Adrenal gland (tissue), 12 donors: ENCODE results near the gene MARK1. TPM values are rescaled to one million over a fixed set of nuclear protein-coding genes. Genes with fewer than 3 reads are reported as not detected.

ENCODE experiments used
- DNase-seq, 7 donors: peaks; one replicate each; pipeline ENCODE4 v3.0.0-alpha.2; 2019 to 2020
- H3K27ac ChIP-seq, 5 donors: fragments of 200-600 bp; sonication (generic) in 4 of 5; 1 replicate in 3 of 5; 2 replicates in 2 of 5; pipeline versions ENCODE4 v1.5.1 to v1.8.0; 2016 to 2020; ENCODE audit warnings: mild to moderate bottlenecking in 1 of 5
- H3K27me3 ChIP-seq: fragments of 200-600 bp; 2 replicates; pipeline ENCODE4 v1.8.0; 2021
- H3K36me3 ChIP-seq, 2 donors: fragments of 200-600 bp; replicated peaks in 1 of 2; 1 replicate in 1 of 2; 2 replicates in 1 of 2; pipeline versions ENCODE4 v1.5.1 to v1.8.0; 2018 to 2022
- H3K4me1 ChIP-seq, 2 donors: fragments of 200-600 bp; replicated peaks in 1 of 2; 1 replicate in 1 of 2; 2 replicates in 1 of 2; pipeline versions ENCODE4 v1.5.1 to v1.8.0; 2018 to 2021
- H3K4me3 ChIP-seq, 4 donors: fragments of 200-600 bp; sonication (generic) in 3 of 4; one replicate each; pipeline ENCODE4 v1.5.1; 2016 to 2018
- H3K9me3 ChIP-seq, 3 donors: fragments of 200-600 bp; sonication (generic) in 1 of 3; replicated peaks in 1 of 3; 1 replicate in 2 of 3; 2 replicates in 1 of 3; pipeline versions ENCODE4 v1.5.1 to v1.8.0; 2016 to 2021
- POLR2A ChIP-seq, 2 donors: fragments of 450-650 bp; IDR thresholded peaks; one replicate each; pipeline ENCODE4 v1.6.1; 2017; ENCODE audit warnings: antibody characterized with exemption in 2 of 2, mild to moderate bottlenecking in 2 of 2, moderate library complexity in 1 of 2
- WGBS, 4 donors: extraction: QIAGEN DNeasy Blood & Tissue Kit in 2 of 4; methylation state at CpG; one replicate each; pipeline versions ENCODE4 v1.1.5 to v1.1.7; 2013 to 2017; 5-methylcytosine and 5-hydroxymethylcytosine counted together
- intact Hi-C, 2 donors: fragments of 100-400 bp; cut with DNase I; formaldehyde crosslinking; loops; one replicate each; pipeline versions ENCODE4 v1.14.1 to v1.15.0; 2022 to 2023
- polyA plus RNA-seq, 3 donors: library from polyadenylated mRNA; stranded (reverse); fragments of 200-250 nt in 2 of 3; fragments of 350-450 nt in 1 of 3; fragmentation: Illumina TruSeq in 1 of 3; extraction: RNeasy Lipid Tissue Mini Kit (QIAGEN cat#74804) in 1 of 3; gene quantifications; one replicate each; pipeline ENCODE4 v1.2.3, GENCODE V29; 2013 to 2014
- total RNA-seq, 9 donors: library from RNA; depleted of rRNA in 4 of 9; stranded (reverse); fragments of >200 nt in 4 of 9; fragments of 120-200 nt in 1 of 9; fragmentation: NEBNext Ultra II Directional in 1 of 9; extraction: Animal tissue kit (Norgen Biotek cat#: 25700) in 1 of 9; gene quantifications; one replicate each; pipeline versions ENCODE4 v1.1.0 to v1.2.4, GENCODE V29; 2013 to 2023
- TF ChIP-seq, protein P1 (sequence below), 6 experiments: fragments of 450-650 bp in 4 of 6; fragments of 200-600 bp in 2 of 6; sonication (generic) in 1 of 6; IDR thresholded peaks; 1 replicate in 5 of 6; 2 replicates in 1 of 6; pipeline versions ENCODE4 v1.5.1 to v1.8.0; 2016 to 2021; ENCODE audit warnings: antibody characterized with exemption in 6 of 6, mild to moderate bottlenecking in 2 of 6, moderate library complexity in 1 of 6
- donor health status: healthy with polysubstance abuse.
- donor health status: Bipolar disorder and iron deficiency.
- donor health status: DM: yes; HTN: yes; CAD: no.
- donor health status: DM: no; HTN: no; CAD: no.
- donor health status: DM: no; HTN: no; CAD: no.
- donor health status: DM: yes; HTN: yes; CAD: no.

MARK1 gene
- total and polyA plus RNA-seq, 12 donors, result 1.7 to 9.1 (median 3.9) TPM

DNA sequence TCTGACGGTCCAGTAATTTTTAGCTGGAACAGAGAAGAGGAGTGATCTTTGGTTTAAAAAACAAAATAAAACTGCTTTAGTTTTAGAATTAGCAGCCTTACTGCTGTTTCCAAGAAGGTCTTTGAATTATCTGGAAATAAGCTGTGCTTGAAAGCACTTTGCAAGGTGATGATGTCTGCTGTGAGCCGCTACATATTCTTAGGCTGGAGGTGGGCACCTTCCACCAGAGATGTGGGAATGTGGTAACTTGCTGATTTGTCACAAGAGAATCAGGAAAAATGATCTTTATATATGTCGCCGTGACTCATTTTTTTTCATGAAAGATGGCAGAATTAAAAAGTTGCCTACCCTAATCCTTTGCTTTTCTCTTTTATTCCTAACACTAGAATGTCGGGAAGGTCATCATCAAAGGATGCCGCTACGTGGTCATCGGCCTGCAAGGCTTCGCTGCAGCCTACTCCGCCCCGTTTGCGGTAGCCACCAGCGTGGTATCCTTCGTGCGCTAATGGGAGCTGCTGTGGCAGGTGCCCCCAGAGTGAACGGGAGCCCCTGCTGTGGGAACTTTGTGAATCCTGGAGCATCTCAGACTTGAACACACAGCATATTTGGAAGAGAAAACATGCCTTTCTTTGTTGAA is 168.4 kb downstream of the MARK1 start:
- Histone ChIP-seq H3K27me3 (no peaks in the 10 kb centered on the region), H3K4me1 (peaks cover 0 to under 1% of the 10 kb centered on the region in 2 donors), H3K4me3 (no peak overlapping the region), H3K27ac (no peak overlapping the region), H3K36me3 (no peaks in the 10 kb centered on the region), H3K9me3 (no peaks in the 10 kb centered on the region)
- intact Hi-C loops, result loop anchor here in 1 of 2 donors (10.0 kb wide), 1 partner anchor 78 kb away; no protein-coding TSS in a partner anchor
- DNase-seq, result no peak
- 95 to 98% (median 96%) methylated on average over 16 of the region's 16 CpGs for WGBS, 4 donors
- TF ChIP-seq, protein P1, sequence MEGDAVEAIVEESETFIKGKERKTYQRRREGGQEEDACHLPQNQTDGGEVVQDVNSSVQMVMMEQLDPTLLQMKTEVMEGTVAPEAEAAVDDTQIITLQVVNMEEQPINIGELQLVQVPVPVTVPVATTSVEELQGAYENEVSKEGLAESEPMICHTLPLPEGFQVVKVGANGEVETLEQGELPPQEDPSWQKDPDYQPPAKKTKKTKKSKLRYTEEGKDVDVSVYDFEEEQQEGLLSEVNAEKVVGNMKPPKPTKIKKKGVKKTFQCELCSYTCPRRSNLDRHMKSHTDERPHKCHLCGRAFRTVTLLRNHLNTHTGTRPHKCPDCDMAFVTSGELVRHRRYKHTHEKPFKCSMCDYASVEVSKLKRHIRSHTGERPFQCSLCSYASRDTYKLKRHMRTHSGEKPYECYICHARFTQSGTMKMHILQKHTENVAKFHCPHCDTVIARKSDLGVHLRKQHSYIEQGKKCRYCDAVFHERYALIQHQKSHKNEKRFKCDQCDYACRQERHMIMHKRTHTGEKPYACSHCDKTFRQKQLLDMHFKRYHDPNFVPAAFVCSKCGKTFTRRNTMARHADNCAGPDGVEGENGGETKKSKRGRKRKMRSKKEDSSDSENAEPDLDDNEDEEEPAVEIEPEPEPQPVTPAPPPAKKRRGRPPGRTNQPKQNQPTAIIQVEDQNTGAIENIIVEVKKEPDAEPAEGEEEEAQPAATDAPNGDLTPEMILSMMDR (IDR thresholded peaks at IDR 0.05), result no peak
- TF ChIP-seq POLR2A (IDR thresholded peaks at IDR 0.05), result no peak

DNA sequence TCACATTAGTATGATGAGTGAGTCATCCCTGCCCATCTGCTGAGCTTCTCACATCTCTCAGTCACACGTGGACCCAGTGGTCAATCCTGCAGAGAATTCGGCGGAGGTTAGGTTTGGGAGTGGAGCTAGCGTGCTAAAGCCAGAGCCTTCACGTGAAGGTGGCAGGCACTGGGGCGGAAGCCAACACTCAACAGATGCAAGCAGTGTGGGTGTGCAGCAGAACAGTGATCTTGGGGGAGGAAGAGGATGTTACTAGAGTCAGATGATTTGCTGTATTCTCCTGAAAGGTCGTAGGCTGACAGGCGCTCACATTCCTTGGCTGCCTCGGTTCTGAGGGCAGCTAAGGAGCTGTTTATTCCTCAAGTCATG is 168.9 kb downstream of the MARK1 start:
- DNase-seq, result no peak
- no peaks in the 10 kb centered on the region for H3K9me3 ChIP-seq
- no peaks in the 10 kb centered on the region for H3K36me3 ChIP-seq
- no peak overlapping the region for H3K4me3 ChIP-seq
- no peaks in the 10 kb centered on the region for H3K27me3 ChIP-seq
- TF ChIP-seq POLR2A (IDR thresholded peaks at IDR 0.05), result no peak
- TF ChIP-seq, protein P1 (IDR thresholded peaks at IDR 0.05), result no peak
- intact Hi-C loops, result loop anchor here in 1 of 2 donors (10.0 kb wide), 1 partner anchor 78 kb away; no protein-coding TSS in a partner anchor
- no peak overlapping the region for H3K27ac ChIP-seq
- H3K4me1 ChIP-seq, result no peaks in the 10 kb centered on the region
- 68 to 86% (median 78%) methylated on average over 9 of the region's 9 CpGs for WGBS, 4 donors

GRCh38 chr1:220697326-220697725 is 169.4 kb downstream of the MARK1 start:
- H3K27ac ChIP-seq, result no peak overlapping the region
- no peaks in the 10 kb centered on the region for H3K36me3 ChIP-seq
- 95 to 98% (median 96%) methylated on average over 3 to 6 of the region's 6 CpGs for WGBS, 4 donors
- no peak overlapping the region for H3K4me3 ChIP-seq
- no peaks in the 10 kb centered on the region for H3K9me3 ChIP-seq
- H3K4me1 ChIP-seq, result no peaks in the 10 kb centered on the region
- TF ChIP-seq POLR2A (IDR thresholded peaks at IDR 0.05), result no peak
- TF ChIP-seq, protein P1 (IDR thresholded peaks at IDR 0.05), result no peak
- intact Hi-C loops, result loop anchor here in 1 of 2 donors (10.0 kb wide), 1 partner anchor 77 kb away; no protein-coding TSS in a partner anchor
- H3K27me3 ChIP-seq, result no peaks in the 10 kb centered on the region
- DNase-seq, result no peak

DNA sequence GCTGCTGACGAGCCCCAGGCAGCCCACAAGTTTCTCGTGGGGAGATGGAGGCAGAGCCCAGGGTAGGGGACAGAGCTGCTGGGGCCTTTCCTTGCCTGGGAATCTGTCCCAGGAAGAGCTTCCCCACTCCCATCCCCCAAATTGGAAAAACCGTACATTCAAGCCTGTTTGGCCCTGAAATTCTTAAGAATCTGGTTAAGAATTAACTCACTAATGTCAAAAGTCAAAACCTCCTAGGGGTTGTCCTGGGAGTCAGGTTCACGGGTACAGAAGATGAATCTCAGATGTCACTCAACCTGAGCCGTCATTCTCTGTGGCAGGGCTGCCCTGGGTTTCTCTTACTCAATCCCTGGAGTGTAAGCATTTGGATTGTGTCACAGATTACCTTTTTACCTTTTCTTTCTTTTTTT is 170.7 kb downstream of the MARK1 start:
- H3K4me1 ChIP-seq, result no peaks in the 10 kb centered on the region
- intact Hi-C loops, result loop anchor here in 1 of 2 donors (10.0 kb wide), 1 partner anchor 76 kb away; no protein-coding TSS in a partner anchor
- DNase-seq, result no peak
- H3K27me3 ChIP-seq, result no peaks in the 10 kb centered on the region
- whole genome bisulfite sequencing, 4 donors, result 77 to 92% (median 87%) methylated on average over 5 of the region's 5 CpGs
- no peaks in the 10 kb centered on the region for H3K9me3 ChIP-seq
- H3K4me3 ChIP-seq, result no peak overlapping the region
- TF ChIP-seq POLR2A (IDR thresholded peaks at IDR 0.05), result no peak
- TF ChIP-seq, protein P1 (IDR thresholded peaks at IDR 0.05), result no peak
- H3K27ac ChIP-seq, result no peak overlapping the region
- H3K36me3 ChIP-seq, result no peaks in the 10 kb centered on the region
